Measurements from ENCODE around the gene NOS2.

DNA sequence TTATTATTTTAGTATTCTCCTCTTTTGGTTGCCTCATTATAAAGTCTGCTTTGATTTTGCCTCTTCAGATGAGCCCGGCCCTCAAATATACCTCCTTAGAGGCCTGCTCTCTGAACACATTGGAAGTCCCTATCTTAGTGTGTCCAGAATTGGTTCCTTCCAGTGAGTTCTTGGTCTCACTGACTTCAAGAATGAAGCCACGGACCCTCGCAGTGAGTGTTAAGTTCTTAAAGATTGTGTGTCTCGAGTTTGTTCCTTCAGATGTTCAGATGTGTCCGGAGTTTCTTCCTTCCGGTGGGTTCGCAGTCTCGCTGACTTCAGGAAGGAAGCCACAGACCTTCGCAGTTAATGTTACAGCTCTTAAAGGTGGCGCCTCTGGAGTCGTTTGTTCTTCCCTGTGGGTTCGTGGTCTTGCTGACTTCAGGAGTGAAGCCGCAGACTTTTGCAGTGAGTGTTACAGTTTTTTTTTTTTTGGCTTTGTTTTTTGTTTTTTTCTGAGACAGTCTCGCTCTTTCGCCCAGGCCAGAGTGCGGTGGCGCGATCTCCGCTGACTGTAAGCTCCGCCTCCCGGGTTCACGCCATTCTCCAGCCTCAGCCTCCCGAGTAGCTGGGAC lies 45.8 kb upstream of the NOS2 start:
- TF ChIP-seq FOXP2 (optimal IDR thresholded peaks at IDR 0.05; ENCODE audit: borderline replicate concordance, extremely low read depth, extremely low read length, insufficient read depth), result no peak
- TF ChIP-seq POLR2AphosphoS5 (IDR thresholded peaks at IDR 0.05; ENCODE audit: low read depth, low read length), result no peak
- no peak for TF ChIP-seq SIN3A (IDR thresholded peaks at IDR 0.05; ENCODE audit: borderline replicate concordance, insufficient read depth, low read length)
